Measurements from ENCODE around the gene KSR1. TPM values are rescaled to one million over a fixed set of nuclear protein-coding genes. Genes with fewer than 3 reads are reported as not detected.
A peak's percentile ranks its signal among the peaks of the same experiment; 100 is the strongest.

The KSR1 gene
- total and polyA plus RNA-seq, 3 donors from 2014 or later, result 44.8 to 80.7 (median 63.7) TPM

DNA sequence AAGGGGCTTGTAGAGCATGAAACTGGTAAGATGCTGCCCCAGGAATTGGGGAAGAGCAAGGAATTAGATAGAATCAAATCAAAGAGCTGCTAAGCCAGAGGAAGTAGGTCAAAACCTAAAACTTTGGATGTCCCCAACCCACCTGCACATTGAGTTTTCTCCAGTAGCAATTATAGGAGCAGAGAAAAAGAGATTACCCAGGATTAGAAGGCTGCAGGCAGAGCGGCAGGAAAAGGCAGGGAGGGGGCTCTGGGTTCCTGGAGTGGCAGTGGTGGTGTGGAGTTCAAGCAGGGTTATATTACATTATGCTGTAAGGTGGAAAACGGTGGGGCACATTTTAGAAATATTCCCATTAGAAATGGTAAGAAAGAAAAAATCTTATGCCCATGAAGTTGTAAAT is 68.3 kb downstream of the KSR1 start:
- WGBS, 2 donors, result 33 to 85% methylated on average over 2 of the region's 2 CpGs
- no peak overlapping the region for H3K4me3 ChIP-seq
- H3K36me3 ChIP-seq (ENCODE audit: low read depth, missing control alignments), result no peaks in the 10 kb centered on the region
- no peak for DNase-seq
- no peak overlapping the region for H3K27ac ChIP-seq
- no peak for TF ChIP-seq POLR2A (IDR thresholded peaks at IDR 0.05)
- TF ChIP-seq, protein P1, sequence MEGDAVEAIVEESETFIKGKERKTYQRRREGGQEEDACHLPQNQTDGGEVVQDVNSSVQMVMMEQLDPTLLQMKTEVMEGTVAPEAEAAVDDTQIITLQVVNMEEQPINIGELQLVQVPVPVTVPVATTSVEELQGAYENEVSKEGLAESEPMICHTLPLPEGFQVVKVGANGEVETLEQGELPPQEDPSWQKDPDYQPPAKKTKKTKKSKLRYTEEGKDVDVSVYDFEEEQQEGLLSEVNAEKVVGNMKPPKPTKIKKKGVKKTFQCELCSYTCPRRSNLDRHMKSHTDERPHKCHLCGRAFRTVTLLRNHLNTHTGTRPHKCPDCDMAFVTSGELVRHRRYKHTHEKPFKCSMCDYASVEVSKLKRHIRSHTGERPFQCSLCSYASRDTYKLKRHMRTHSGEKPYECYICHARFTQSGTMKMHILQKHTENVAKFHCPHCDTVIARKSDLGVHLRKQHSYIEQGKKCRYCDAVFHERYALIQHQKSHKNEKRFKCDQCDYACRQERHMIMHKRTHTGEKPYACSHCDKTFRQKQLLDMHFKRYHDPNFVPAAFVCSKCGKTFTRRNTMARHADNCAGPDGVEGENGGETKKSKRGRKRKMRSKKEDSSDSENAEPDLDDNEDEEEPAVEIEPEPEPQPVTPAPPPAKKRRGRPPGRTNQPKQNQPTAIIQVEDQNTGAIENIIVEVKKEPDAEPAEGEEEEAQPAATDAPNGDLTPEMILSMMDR (IDR thresholded peaks at IDR 0.05), result no peak
- H3K4me1 ChIP-seq, result peaks cover 22% of the 10 kb centered on the region
- intact Hi-C loops (cut with DNase I; ENCODE audit: low total_unique reads), result no loop called here
- H3K9me3 ChIP-seq, result no peaks in the 10 kb centered on the region
- H3K27me3 ChIP-seq, result no peaks in the 10 kb centered on the region

DNA sequence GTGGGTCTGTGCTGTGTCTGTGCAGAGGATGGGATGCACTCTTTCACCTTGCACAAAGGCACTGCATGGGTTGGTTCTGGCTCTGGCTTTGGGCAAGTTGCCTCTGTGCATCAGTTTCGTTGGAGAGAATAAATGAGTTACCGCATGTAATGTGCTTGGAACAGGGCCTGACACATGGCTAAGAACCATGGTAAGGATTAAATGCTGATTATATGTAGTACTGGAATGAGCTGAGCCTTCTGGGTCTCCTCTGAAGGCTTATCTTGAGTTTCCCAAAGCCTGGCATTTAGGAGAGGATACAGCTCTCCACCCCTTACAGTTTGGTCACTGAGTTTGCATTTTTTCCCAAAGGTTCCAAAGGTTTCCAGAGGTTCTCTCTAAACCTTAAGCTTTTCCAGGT is 69.1 kb downstream of the KSR1 start:
- DNase-seq, result no peak
- Histone ChIP-seq H3K4me1 (peaks cover 22% of the 10 kb centered on the region), H3K36me3 (ENCODE audit: low read depth, missing control alignments) (no peaks in the 10 kb centered on the region), H3K27ac (no peak overlapping the region), H3K9me3 (no peaks in the 10 kb centered on the region), H3K27me3 (no peaks in the 10 kb centered on the region), H3K4me3 (no peak overlapping the region)
- TF ChIP-seq, protein P1 (IDR thresholded peaks at IDR 0.05), result no peak
- no peak for TF ChIP-seq POLR2A (IDR thresholded peaks at IDR 0.05)
- intact Hi-C loops (cut with DNase I; ENCODE audit: low total_unique reads), result no loop called here
- 58 to 75% methylated on average over 2 of the region's 2 CpGs for WGBS, 2 donors

DNA sequence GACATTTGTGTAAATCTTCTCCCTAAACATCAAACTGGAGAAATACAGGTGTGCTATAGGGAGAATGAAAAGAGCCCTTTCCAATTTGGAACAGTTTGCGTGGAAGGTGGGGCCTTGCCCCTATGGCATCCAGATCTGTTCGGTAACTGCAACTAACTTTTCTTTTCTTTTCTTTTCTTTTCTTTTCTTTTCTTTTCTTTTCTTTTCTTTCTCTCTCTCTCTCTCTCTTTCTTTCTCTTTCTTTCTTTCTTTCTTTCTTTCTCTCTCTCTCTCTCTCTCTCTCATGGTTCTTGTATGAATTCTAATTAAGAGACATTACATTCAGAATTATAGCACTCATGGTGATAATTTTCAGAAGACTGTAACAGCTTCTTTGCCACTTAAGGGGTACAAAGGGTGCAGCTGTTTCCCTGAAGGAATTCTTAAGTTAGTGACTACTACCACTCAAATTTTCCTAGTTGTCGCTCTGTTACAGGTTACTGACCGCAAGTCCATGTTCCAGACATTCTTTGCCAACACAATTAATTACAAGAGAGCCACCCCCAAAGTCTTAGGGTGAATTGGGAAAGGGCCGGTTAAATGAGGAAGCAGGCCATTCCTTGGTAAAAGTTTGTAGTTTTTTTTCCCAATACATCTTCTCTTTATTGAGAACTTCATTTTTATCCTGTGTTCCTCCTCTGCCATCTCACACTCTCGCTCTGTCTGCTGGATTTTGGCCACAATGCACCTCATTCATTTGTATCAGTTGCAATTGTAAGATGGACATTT is 69.8 kb downstream of the KSR1 start:
- intact Hi-C loops (cut with DNase I; ENCODE audit: low total_unique reads), result no loop called here
- no peak overlapping the region for H3K4me3 ChIP-seq
- H3K27ac ChIP-seq, result no peak overlapping the region
- no peak for TF ChIP-seq POLR2A (IDR thresholded peaks at IDR 0.05)
- TF ChIP-seq, protein P1 (IDR thresholded peaks at IDR 0.05), result no peak
- H3K36me3 ChIP-seq (ENCODE audit: low read depth, missing control alignments), result no peaks in the 10 kb centered on the region
- no peaks in the 10 kb centered on the region for H3K9me3 ChIP-seq
- H3K27me3 ChIP-seq, result no peaks in the 10 kb centered on the region
- peaks cover 17% of the 10 kb centered on the region for H3K4me1 ChIP-seq
- 85 to 92% methylated on average over 6 of the region's 6 CpGs for WGBS, 2 donors
- no peak for DNase-seq

DNA sequence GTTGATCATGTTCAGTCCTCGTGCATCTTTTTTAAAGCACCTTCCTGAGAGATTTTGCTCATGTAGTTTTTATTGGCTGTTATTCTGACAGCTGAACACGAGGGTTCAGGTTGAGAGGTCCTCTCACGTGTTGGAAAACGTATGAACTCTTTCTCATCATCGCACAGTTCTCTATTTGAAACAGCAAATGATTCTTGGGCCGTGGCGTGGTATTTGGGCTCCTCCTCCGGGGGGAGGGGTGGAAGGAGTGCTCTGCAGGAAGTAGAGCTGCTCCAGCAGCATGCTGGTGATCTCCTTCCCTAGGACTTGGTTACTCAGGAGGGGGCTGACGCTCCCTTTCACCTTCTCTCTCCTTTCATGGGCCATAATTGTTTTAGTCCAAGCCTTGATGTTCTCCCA is 70.4 kb downstream of the KSR1 start:
- no peak overlapping the region for H3K27ac ChIP-seq
- H3K4me3 ChIP-seq, result no peak overlapping the region
- H3K27me3 ChIP-seq, result no peaks in the 10 kb centered on the region
- H3K9me3 ChIP-seq, result no peaks in the 10 kb centered on the region
- no peaks in the 10 kb centered on the region for H3K36me3 ChIP-seq (ENCODE audit: low read depth, missing control alignments)
- DNase-seq, result peak; percentile 62
- H3K4me1 ChIP-seq, result peaks cover 12% of the 10 kb centered on the region
- intact Hi-C loops (cut with DNase I; ENCODE audit: low total_unique reads), result no loop called here
- TF ChIP-seq, protein P1 (IDR thresholded peaks at IDR 0.05), result no peak
- TF ChIP-seq POLR2A (IDR thresholded peaks at IDR 0.05), result no peak
- 16 to 21% methylated on average over 9 of the region's 9 CpGs for whole genome bisulfite sequencing, 2 donors

Measured in testis (tissue), 3 donors.